GM23338 (cell line): ENCODE results near the gene UQCRH. TPM values are rescaled to one million over a fixed set of nuclear protein-coding genes. Genes with fewer than 3 reads are reported as not detected.

ENCODE experiments used
- ATAC-seq: fragments of 200-7000 bp; cut with Tn5 transposase; 3 replicates; pipeline ENCODE4 v1.9.1; 2020
- DNase-seq: peaks from one replicate; pipeline ENCODE4 v3.0.0-alpha.2; 2015; ENCODE audit warnings: low spot score
- H2AFZ ChIP-seq: fragments of 200-600 bp; sonication (generic); 2 replicates; pipeline ENCODE4 v1.8.0; 2016; ENCODE audit warnings: antibody characterized with exemption, mild to moderate bottlenecking, moderate library complexity
- H3F3A ChIP-seq: fragments of 200-600 bp; sonication (generic); replicated peaks from 2 replicates; pipeline ENCODE4 v1.8.0; 2017; ENCODE audit warnings: antibody characterized with exemption, mixed run types, low read depth
- H3K27ac ChIP-seq: fragments of 200-600 bp; sonication (generic); 2 replicates; pipeline ENCODE4 v1.6.1; 2016; ENCODE audit warnings: low read depth
- H3K27me3 ChIP-seq: fragments of 200-600 bp; sonication (generic); 2 replicates; pipeline ENCODE4 v1.8.0; 2016; ENCODE audit warnings: mild to moderate bottlenecking, mixed run types, moderate library complexity; ENCODE audit not compliant: insufficient read depth
- H3K36me3 ChIP-seq: fragments of 200-600 bp; sonication (generic); 2 replicates; pipeline ENCODE4 v1.8.0; 2016; ENCODE audit warnings: mild to moderate bottlenecking; ENCODE audit not compliant: insufficient read depth
- H3K4me1 ChIP-seq: fragments of 200-600 bp; sonication (generic); 2 replicates; pipeline ENCODE4 v1.8.0; 2016; ENCODE audit warnings: mild to moderate bottlenecking, moderate library complexity; ENCODE audit not compliant: insufficient read depth
- H3K4me2 ChIP-seq: fragments of 200-600 bp; sonication (generic); 2 replicates; pipeline ENCODE4 v1.7.1; 2017; ENCODE audit warnings: mixed run types
- H3K4me3 ChIP-seq: fragments of 200-600 bp; sonication (generic); 2 replicates; pipeline ENCODE4 v1.6.1; 2016; ENCODE audit warnings: mixed run types
- H3K79me2 ChIP-seq: fragments of 200-600 bp; sonication (generic); replicated peaks from 2 replicates; pipeline ENCODE4 v1.8.0; 2017; ENCODE audit warnings: mild to moderate bottlenecking; ENCODE audit not compliant: insufficient read depth
- H3K9me2 ChIP-seq: fragments of 200-600 bp; sonication (generic); 2 replicates; pipeline ENCODE4 v1.8.0; 2017; ENCODE audit not compliant: insufficient read depth
- H4K20me1 ChIP-seq: fragments of 200-600 bp; sonication (generic); replicated peaks from 2 replicates; pipeline ENCODE4 v1.8.0; 2017; ENCODE audit warnings: mild to moderate bottlenecking; ENCODE audit not compliant: insufficient read depth
- H3K27ac Mint-ChIP-seq: 2 replicates; pipeline ENCODE4 v1.8.0; 2020; ENCODE audit warnings: inconsistent platforms, mild to moderate bottlenecking, moderate library complexity, mixed read lengths
- H3K27me3 Mint-ChIP-seq: 3 replicates; pipeline ENCODE4 v1.8.0; 2022; ENCODE audit warnings: low read depth, mild to moderate bottlenecking, moderate library complexity, mixed read lengths, inconsistent platforms; ENCODE audit not compliant: insufficient read depth, poor library complexity
- H3K36me3 Mint-ChIP-seq: 3 replicates; pipeline ENCODE4 v1.8.0; 2021; ENCODE audit warnings: low read depth, mild to moderate bottlenecking, inconsistent platforms, moderate library complexity, mixed read lengths
- H3K4me1 Mint-ChIP-seq: 3 replicates; pipeline ENCODE4 v1.8.0; 2020; ENCODE audit warnings: mild to moderate bottlenecking, inconsistent platforms, mixed read lengths
- H3K4me3 Mint-ChIP-seq: 3 replicates; pipeline ENCODE4 v1.8.0; 2021; ENCODE audit warnings: moderate library complexity, mild to moderate bottlenecking, inconsistent platforms, mixed read lengths
- H3K9me3 Mint-ChIP-seq: 3 replicates; pipeline ENCODE4 v1.8.0; 2020; ENCODE audit warnings: moderate library complexity, mild to moderate bottlenecking, inconsistent platforms, mixed read lengths
- CREB1 ChIP-seq: fragments of 250-450 bp; sonication (Bioruptor Pico); IDR thresholded peaks from 2 replicates; pipeline ENCODE4 v1.5.0; 2020; ENCODE audit warnings: low read depth, mild to moderate bottlenecking, moderate library complexity
- CTCF ChIP-seq, 2 experiments: fragments of 200-600 bp in 1 of 2; sonication (generic) in 1 of 2; conservative IDR thresholded peaks; 2 replicates each; pipeline versions ENCODE4 v1.5.1 to v1.6.1; 2016 to 2017; ENCODE audit warnings: antibody characterized with exemption in 2 of 2, low read depth in 2 of 2, mild to moderate bottlenecking in 2 of 2, moderate library complexity in 1 of 2
- ETS1 ChIP-seq: IDR thresholded peaks from 2 replicates; pipeline ENCODE4 v1.6.1; 2016; ENCODE audit warnings: antibody characterized with exemption
- EZH2 ChIP-seq: fragments of 200-600 bp; sonication (generic); IDR thresholded peaks from one replicate; pipeline ENCODE4 v1.8.0; 2017; ENCODE audit warnings: antibody characterized with exemption, mild to moderate bottlenecking, low read depth; ENCODE audit not compliant: unreplicated experiment
- EZH2phosphoT487 ChIP-seq: fragments of 200-600 bp; sonication (generic); IDR thresholded peaks from one replicate; pipeline ENCODE4 v1.8.1; 2018; ENCODE audit warnings: antibody characterized with exemption; ENCODE audit not compliant: unreplicated experiment
- JUNB ChIP-seq: IDR thresholded peaks from one replicate; pipeline ENCODE4 v1.6.1; 2016; ENCODE audit warnings: antibody characterized with exemption; ENCODE audit not compliant: unreplicated experiment
- NANOG ChIP-seq: IDR thresholded peaks from 2 replicates; pipeline ENCODE4 v1.6.1; 2016; ENCODE audit warnings: antibody characterized with exemption, borderline replicate concordance
- POLR2AphosphoS5 ChIP-seq: IDR thresholded peaks from 2 replicates; pipeline ENCODE4 v1.6.1; 2016; ENCODE audit warnings: antibody characterized with exemption, low read depth
- REST ChIP-seq: IDR thresholded peaks from one replicate; pipeline ENCODE4 v1.6.1; 2018; ENCODE audit warnings: antibody characterized with exemption; ENCODE audit not compliant: unreplicated experiment
- STAT1 ChIP-seq: IDR thresholded peaks from one replicate; pipeline ENCODE4 v1.6.1; 2016; ENCODE audit warnings: antibody characterized with exemption; ENCODE audit not compliant: unreplicated experiment
- ZNF462 ChIP-seq: fragments of 250-450 bp; sonication (Bioruptor Pico); IDR thresholded peaks from 2 replicates; pipeline ENCODE4 v1.5.0; 2020; ENCODE audit warnings: mild to moderate bottlenecking, moderate library complexity
- polyA plus RNA-seq: library from polyadenylated mRNA; unstranded; fragments of >200 nt; fragmentation: Nextera tagmentation; extraction: Ambion mirVana; gene quantifications from 2 replicates; pipeline ENCODE4 v1.2.1, GENCODE V29; 2016
- total RNA-seq: library from RNA; depleted of rRNA; stranded (reverse); fragments of >200 nt; shearing (Covaris generic); gene quantifications from 2 replicates; pipeline ENCODE4 v1.2.3, GENCODE V29; 2014

Gene UQCRH
- total and polyA plus RNA-seq, 2 experiments from 2014 or later: 579 to 1,330 TPM

GRCh38 chr1:46342677-46343350 lies 39.3 kb downstream of the UQCRH start (continued):
- no peak for TF ChIP-seq ZNF462 (CRISPR knock-in tag)
- no peak for TF ChIP-seq EZH2
- TF ChIP-seq CREB1 (CRISPR knock-in tag): no peak
- TF ChIP-seq ETS1: no peak
- no peak for TF ChIP-seq EZH2phosphoT487
- no peak for TF ChIP-seq POLR2AphosphoS5

- H3K9me2 ChIP-seq: no peaks in the 10 kb centered on the region
- H3K79me2 ChIP-seq: peaks cover 20% of the 10 kb centered on the region
- peaks cover 14% of the 10 kb centered on the region for H3K4me1 ChIP-seq
- no peak overlapping the region for H3K4me3 ChIP-seq
- Mint-ChIP-seq H3K4me3 (no peak overlapping the region; the same call in 2 of the 3 replicates), H3K27me3 (peaks cover 13% of the 10 kb centered on the region), H3K36me3 (peaks cover 56% of the 10 kb centered on the region), H3K9me3 (no peaks in the 10 kb centered on the region), H3K4me1 (peaks cover 18% of the 10 kb centered on the region; the same call in 2 of the 3 replicates), H3K27ac (no peak overlapping the region)
- DNase-seq (no peak), ATAC-seq (no peak)
- no peaks in the 10 kb centered on the region for H3K27me3 ChIP-seq
- H3K36me3 ChIP-seq: peaks cover 24% of the 10 kb centered on the region; the same call in 1 of the 2 replicates
- no peak overlapping the region for H3K4me2 ChIP-seq
- no peak overlapping the region for H2AFZ ChIP-seq
- H3F3A ChIP-seq: peaks cover 14% of the 10 kb centered on the region
- H4K20me1 ChIP-seq: no peaks in the 10 kb centered on the region
- H3K27ac ChIP-seq: no peak overlapping the region
- TF ChIP-seq CTCF (conservative IDR thresholded peaks at IDR 0.05; ENCODE audit: low read depth in 2 of 2) (no peak), CREB1 (CRISPR knock-in tag) (no peak), EZH2phosphoT487 (no peak), REST (no peak), NANOG (no peak), JUNB (no peak), EZH2 (no peak), STAT1 (no peak)
Measured at GRCh38 chr1:46343351-46343695, 39.8 kb downstream of the UQCRH start.
